ENCODE data around the gene PALLD. TPM values are rescaled to one million over a fixed set of nuclear protein-coding genes. Genes with fewer than 3 reads are reported as not detected.

Gene PALLD
- total RNA-seq, 2 experiments from 2014 or later: 0.49 to 0.78 TPM

DNA sequence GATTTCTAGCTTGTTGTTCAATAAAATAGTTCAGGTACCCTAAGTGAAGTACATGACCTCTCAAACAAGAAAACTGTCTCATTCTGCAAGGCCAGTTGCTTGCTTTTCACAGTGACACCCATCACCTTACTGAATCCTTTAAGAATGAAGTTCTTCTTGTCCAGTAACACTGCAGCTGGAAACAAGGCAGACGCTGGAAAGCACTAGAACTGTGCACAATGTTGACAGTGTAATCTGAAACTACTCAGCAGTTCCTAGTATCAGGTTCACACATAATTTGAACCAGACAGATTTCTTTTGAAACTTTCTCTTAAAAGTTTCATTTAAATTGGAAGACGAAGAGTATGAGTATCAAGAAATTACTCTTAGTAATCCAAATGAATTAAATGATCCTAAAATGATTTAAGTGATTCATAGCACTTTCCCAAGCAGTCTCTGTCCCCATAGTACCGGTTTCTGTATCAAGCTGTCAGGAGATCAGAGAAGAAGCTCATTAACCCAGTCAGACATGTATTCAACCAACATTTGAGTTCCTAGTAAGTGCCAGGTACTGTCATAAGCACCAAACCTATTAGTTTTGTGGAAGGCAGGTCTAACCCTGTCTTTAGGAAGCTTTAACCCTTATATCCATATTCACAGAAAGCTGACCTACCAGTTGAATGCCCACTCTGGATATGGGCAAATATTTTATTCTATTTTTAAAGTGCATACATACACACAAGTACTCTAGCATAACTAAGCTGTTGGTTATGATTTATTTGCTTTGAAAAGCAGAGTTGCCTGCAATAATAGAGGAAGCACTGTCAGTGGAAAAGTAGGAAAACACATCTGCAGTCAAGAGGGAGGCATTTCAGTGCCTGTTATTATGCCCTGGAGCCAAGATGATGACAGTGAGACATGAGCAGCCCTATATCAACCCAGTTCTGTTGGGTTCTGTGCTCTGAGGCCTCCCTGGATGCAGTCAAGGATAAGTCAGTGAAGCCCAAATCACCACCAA is 63.6 kb downstream of the PALLD start:
- peaks cover 0 to 3% of the 10 kb centered on the region in 2 experiments for H3K9me3 ChIP-seq (ENCODE audit: control insufficient read depth in 1 of 2, insufficient read depth in 1 of 2, low read length in 2 of 2)
- no peaks in the 10 kb centered on the region for H3K4me1 ChIP-seq (ENCODE audit: insufficient read depth, low read length)
- no peak overlapping the region for H3K27ac Mint-ChIP-seq
- ChIA-PET CTCF (interaction anchor here (0.5 kb wide), 1 partner anchor 36 kb away, joined by 3 read pairs; no protein-coding TSS in a partner anchor), POLR2A (no interaction called here)
- H3K4me3 ChIP-seq (ENCODE audit: low read length): no peak overlapping the region
- H3K27me3 Mint-ChIP-seq: peaks cover 5% of the 10 kb centered on the region
- no peaks in the 10 kb centered on the region for H3K4me1 Mint-ChIP-seq (ENCODE audit: low read depth)
- no peak overlapping the region for H3K4me3 Mint-ChIP-seq
- no peaks in the 10 kb centered on the region for H3K27me3 ChIP-seq (ENCODE audit: control insufficient read depth in 1 of 2, insufficient read depth in 2 of 2, low read length in 2 of 2)
- no peak for TF ChIP-seq CTCF (IDR thresholded peaks at IDR 0.05)
- intact Hi-C loops (cut with DNase I, micrococcal nuclease): no loop called here
- H3K27ac ChIP-seq (ENCODE audit: low read depth in 1 of 2, low read length in 2 of 2): no peak overlapping the region
- DNase-seq (no peak), ATAC-seq (ENCODE audit: poor library complexity) (no peak)
- H3K36me3 Mint-ChIP-seq (ENCODE audit: low read depth): no peaks in the 10 kb centered on the region
- H3K9me3 Mint-ChIP-seq: no peaks in the 10 kb centered on the region
- no peaks in the 10 kb centered on the region for H3K36me3 ChIP-seq (ENCODE audit: insufficient read depth, low read length)

DNA sequence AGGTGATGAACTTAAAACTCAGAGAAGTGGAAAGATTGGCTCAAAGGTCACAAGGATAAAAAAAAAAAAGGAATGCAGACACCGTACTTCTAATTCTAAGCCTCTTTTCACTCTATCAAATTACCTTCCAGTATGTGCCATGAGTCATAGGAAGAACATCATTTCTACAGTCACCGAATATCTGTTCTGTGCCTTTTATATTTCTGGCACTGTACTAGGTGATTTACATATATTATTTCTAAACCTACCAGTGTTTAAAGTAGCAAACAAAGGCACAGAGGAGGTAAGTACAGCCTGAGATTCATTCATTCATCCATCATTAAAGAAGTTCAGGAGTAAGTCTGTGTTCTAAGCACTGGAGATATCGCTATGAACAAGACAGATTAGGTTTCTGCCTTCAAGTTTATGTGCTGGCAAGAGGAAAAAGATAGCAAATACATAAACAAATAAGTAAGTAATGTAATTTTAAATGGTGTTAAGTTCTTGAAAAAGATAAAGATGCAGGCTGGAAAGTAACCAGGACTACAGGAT is 65.3 kb downstream of the PALLD start:
- Mint-ChIP-seq H3K27ac (no peak overlapping the region), H3K4me1 (ENCODE audit: low read depth) (no peaks in the 10 kb centered on the region), H3K4me3 (no peak overlapping the region), H3K27me3 (peaks cover 5% of the 10 kb centered on the region), H3K36me3 (ENCODE audit: low read depth) (no peaks in the 10 kb centered on the region), H3K9me3 (no peaks in the 10 kb centered on the region)
- H3K4me1 ChIP-seq (ENCODE audit: insufficient read depth, low read length): no peaks in the 10 kb centered on the region
- peaks cover 0 to 3% of the 10 kb centered on the region in 2 experiments for H3K9me3 ChIP-seq (ENCODE audit: control insufficient read depth in 1 of 2, insufficient read depth in 1 of 2, low read length in 2 of 2)
- no peak overlapping the region for H3K4me3 ChIP-seq (ENCODE audit: low read length)
- ChIA-PET POLR2A (no interaction called here), CTCF (no interaction called here)
- TF ChIP-seq CTCF (IDR thresholded peaks at IDR 0.05): no peak
- no peak for DNase-seq
- H3K27ac ChIP-seq (ENCODE audit: low read depth in 1 of 2, low read length in 2 of 2): no peak overlapping the region
- intact Hi-C loops (cut with DNase I, micrococcal nuclease): no loop called here
- no peaks in the 10 kb centered on the region for H3K27me3 ChIP-seq (ENCODE audit: control insufficient read depth in 1 of 2, insufficient read depth in 2 of 2, low read length in 2 of 2)
- no peak for ATAC-seq (ENCODE audit: poor library complexity)
- H3K36me3 ChIP-seq (ENCODE audit: insufficient read depth, low read length): no peaks in the 10 kb centered on the region

DNA sequence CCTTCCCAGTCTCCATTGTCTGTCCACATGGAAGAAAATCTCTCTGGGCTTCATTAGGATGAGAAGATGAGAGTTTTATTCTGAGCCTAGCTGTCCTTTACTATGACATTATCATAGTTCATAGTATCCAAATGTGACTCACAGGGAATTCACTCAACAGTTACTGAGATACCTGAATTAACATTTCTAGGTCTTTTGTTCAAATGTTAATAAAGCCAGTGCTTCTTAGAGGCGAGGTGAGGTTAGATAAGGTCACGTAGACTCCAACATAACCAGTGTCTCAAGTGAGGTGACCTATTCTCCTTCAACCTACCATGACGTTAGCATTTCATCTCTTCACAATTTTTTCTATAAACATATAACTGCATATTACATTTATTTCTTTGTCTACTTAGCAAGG is 67.2 kb downstream of the PALLD start:
- no peak for ATAC-seq (ENCODE audit: poor library complexity)
- Histone ChIP-seq H3K27ac (ENCODE audit: low read depth in 1 of 2, low read length in 2 of 2) (no peak overlapping the region), H3K27me3 (ENCODE audit: control insufficient read depth in 1 of 2, insufficient read depth in 2 of 2, low read length in 2 of 2) (no peaks in the 10 kb centered on the region), H3K4me3 (ENCODE audit: low read length) (no peak overlapping the region), H3K4me1 (ENCODE audit: insufficient read depth, low read length) (no peaks in the 10 kb centered on the region), H3K36me3 (ENCODE audit: insufficient read depth, low read length) (no peaks in the 10 kb centered on the region), H3K9me3 (ENCODE audit: control insufficient read depth in 1 of 2, insufficient read depth in 1 of 2, low read length in 2 of 2) (no peaks in the 10 kb centered on the region)
- no peak overlapping the region for H3K4me3 Mint-ChIP-seq
- ChIA-PET POLR2A (no interaction called here), CTCF (no interaction called here)
- H3K36me3 Mint-ChIP-seq (ENCODE audit: low read depth): no peaks in the 10 kb centered on the region
- H3K27ac Mint-ChIP-seq: no peak overlapping the region
- H3K9me3 Mint-ChIP-seq: no peaks in the 10 kb centered on the region
- H3K27me3 Mint-ChIP-seq: no peaks in the 10 kb centered on the region
- no peak for DNase-seq
- intact Hi-C loops (cut with DNase I, micrococcal nuclease): no loop called here
- TF ChIP-seq CTCF (IDR thresholded peaks at IDR 0.05): no peak
- no peaks in the 10 kb centered on the region for H3K4me1 Mint-ChIP-seq (ENCODE audit: low read depth)
